Esophagus squamous epithelium (tissue), 5 donors: Measurements from ENCODE around the gene PSMB10. TPM values are rescaled to one million over a fixed set of nuclear protein-coding genes. Genes with fewer than 3 reads are reported as not detected.
"Not testable (repeated sequence)": the region's sequence is repeated elsewhere in the genome, so short reads cannot be mapped to it uniquely, and the experiment has no call there.

Source experiments
- DNase-seq: peaks from one replicate; lab custom pipeline; 2025; lab: John Stamatoyannopoulos, UW
- H3K27ac ChIP-seq, 4 donors: fragments of 200-600 bp; sonication (generic); one replicate each; pipeline ENCODE4 v1.5.1; 2016 to 2019; ENCODE audit warnings: mild to moderate bottlenecking in 1 of 4
- H3K27me3 ChIP-seq, 4 donors: fragments of 200-600 bp; sonication (generic); 1 replicate in 3 of 4; 2 replicates in 1 of 4; pipeline versions ENCODE4 v1.5.1 to v1.6.0; 2017 to 2021; ENCODE audit warnings: antibody characterized with exemption in 1 of 4
- H3K36me3 ChIP-seq, 3 donors: fragments of 200-600 bp; sonication (generic); one replicate each; pipeline ENCODE4 v1.5.1; 2016 to 2019
- H3K4me1 ChIP-seq, 3 donors: fragments of 200-600 bp; sonication (generic); one replicate each; pipeline ENCODE4 v1.5.1; 2017 to 2019
- H3K4me3 ChIP-seq, 4 donors: fragments of 200-600 bp; sonication (generic); 1 replicate in 3 of 4; 2 replicates in 1 of 4; pipeline ENCODE4 v1.5.1; 2016 to 2019; ENCODE audit warnings: mild to moderate bottlenecking in 2 of 4, moderate library complexity in 1 of 4
- H3K9me3 ChIP-seq, 3 donors: fragments of 200-600 bp; sonication (generic); one replicate each; pipeline ENCODE4 v1.5.1; 2016 to 2019
- CTCF ChIP-seq, 6 experiments: fragments of 450-650 bp in 4 of 6; fragments of 200-600 bp in 2 of 6; sonication (generic) in 2 of 6; IDR thresholded peaks; one replicate each; pipeline ENCODE4 v1.5.1; 2016 to 2019; ENCODE audit warnings: antibody characterized with exemption in 6 of 6, mild to moderate bottlenecking in 4 of 6, moderate library complexity in 4 of 6
- POLR2A ChIP-seq, 4 donors: fragments of 450-650 bp; IDR thresholded peaks; one replicate each; pipeline ENCODE4 v1.6.1; 2017; ENCODE audit warnings: antibody characterized with exemption in 4 of 4, mild to moderate bottlenecking in 4 of 4, moderate library complexity in 3 of 4
- WGBS, 2 donors: methylation state at CpG; one replicate each; pipeline ENCODE4 v1.1.5; 2018; 5-methylcytosine and 5-hydroxymethylcytosine counted together
- intact Hi-C: fragments of 100-400 bp; cut with DNase I; formaldehyde crosslinking; loops from one replicate; pipeline ENCODE4 v1.15.0; 2022
- total RNA-seq, 4 donors: library from RNA; depleted of rRNA; stranded (reverse); fragments of >200 nt; gene quantifications; one replicate each; pipeline ENCODE4 v1.1.0, GENCODE V29; 2016
- donor health status: DM: yes; HTN: yes; CAD: no.

PSMB10 gene
- total RNA-seq, 4 donors from 2014 or later, result 20.7 to 28.4 (median 25.3) TPM

DNA sequence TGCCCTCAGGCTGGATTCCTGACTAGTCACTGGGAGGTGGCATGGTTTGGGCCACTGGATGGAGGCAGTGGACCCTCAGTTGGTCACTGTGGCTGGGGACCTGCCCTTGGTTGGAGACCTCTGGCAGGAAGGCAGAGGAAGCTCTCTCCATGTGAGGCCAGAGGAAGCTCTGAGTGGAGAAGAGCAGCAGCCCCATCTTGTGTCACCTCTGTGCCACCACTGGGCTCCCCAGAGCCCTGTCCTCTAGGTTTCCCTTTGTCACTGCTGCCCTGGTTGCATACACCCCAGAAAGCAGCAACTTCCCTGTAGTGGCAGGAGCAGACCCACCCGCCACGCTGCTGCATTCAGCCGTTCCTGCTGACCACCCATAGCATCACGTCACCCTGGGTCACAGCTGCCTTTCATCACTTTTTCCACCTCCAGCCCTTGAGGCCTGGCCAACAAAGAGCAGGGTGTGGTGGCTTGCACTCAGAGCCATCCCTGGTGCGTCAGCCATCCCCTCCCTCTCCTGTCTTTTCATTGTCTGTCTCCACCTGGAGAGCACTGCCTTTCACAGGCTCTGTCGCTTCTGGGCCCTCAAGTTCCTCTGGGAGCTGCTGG lies 16.9 kb downstream of the PSMB10 start:
- peak overlapping the region in 3 of 4 donors; percentile 12 to 34 (median 13) for H3K27ac ChIP-seq
- peaks cover 9 to 82% (median 16%) of the 10 kb centered on the region in 3 donors for H3K4me1 ChIP-seq
- DNase-seq, result no peak
- WGBS, 2 donors, result 75 to 82% methylated on average over 6 of the region's 6 CpGs
- intact Hi-C loops, result loop anchor here (5.0 kb wide), 1 partner anchor 37 kb away; the partner anchor contains the start of gene NRN1L
- TF ChIP-seq POLR2A (IDR thresholded peaks at IDR 0.05) (no peak), CTCF (IDR thresholded peaks at IDR 0.05) (peak in 1 of 6 experiments; percentile 10)
- no peaks in the 10 kb centered on the region for H3K27me3 ChIP-seq
- no peak overlapping the region for H3K4me3 ChIP-seq
- no peaks in the 10 kb centered on the region for H3K9me3 ChIP-seq
- H3K36me3 ChIP-seq, result peaks cover 0 to 65% (median 0%) of the 10 kb centered on the region in 3 donors

- intact Hi-C loops, result no loop called here
- Histone ChIP-seq H3K4me1 (peaks cover 6 to 63% (median 13%) of the 10 kb centered on the region in 3 donors), H3K27ac (peak overlapping the region in 2 of 4 donors; percentile 30 to 60), H3K9me3 (no peaks in the 10 kb centered on the region), H3K27me3 (no peaks in the 10 kb centered on the region), H3K4me3 (no peak overlapping the region), H3K36me3 (peaks cover 0 to 70% (median 0%) of the 10 kb centered on the region in 3 donors)
- TF ChIP-seq CTCF (IDR thresholded peaks at IDR 0.05), result no peak
- DNase-seq, result no peak
- WGBS, 2 donors, result 59 to 61% methylated on average over 4 of the region's 4 CpGs
These were observed 18.8 kb downstream of the PSMB10 start for GRCh38 chr16:67917852-67918236.

GRCh38 chr16:67917140-67917851 lies 19.4 kb downstream of the PSMB10 start:
- no peak for TF ChIP-seq CTCF (IDR thresholded peaks at IDR 0.05)
- TF ChIP-seq POLR2A (IDR thresholded peaks at IDR 0.05), result no peak
- Histone ChIP-seq H3K27ac (peak overlapping the region in 2 of 4 donors; percentile 30 to 60), H3K9me3 (no peaks in the 10 kb centered on the region), H3K27me3 (no peaks in the 10 kb centered on the region), H3K4me1 (peaks cover 6 to 57% (median 8%) of the 10 kb centered on the region in 3 donors), H3K4me3 (no peak overlapping the region), H3K36me3 (peaks cover 0 to 76% (median 0%) of the 10 kb centered on the region in 3 donors)
- WGBS, 2 donors, result 68 to 71% methylated on average over 3 to 4 of the region's 6 CpGs
- intact Hi-C loops, result no loop called here
- DNase-seq, result no peak

DNA sequence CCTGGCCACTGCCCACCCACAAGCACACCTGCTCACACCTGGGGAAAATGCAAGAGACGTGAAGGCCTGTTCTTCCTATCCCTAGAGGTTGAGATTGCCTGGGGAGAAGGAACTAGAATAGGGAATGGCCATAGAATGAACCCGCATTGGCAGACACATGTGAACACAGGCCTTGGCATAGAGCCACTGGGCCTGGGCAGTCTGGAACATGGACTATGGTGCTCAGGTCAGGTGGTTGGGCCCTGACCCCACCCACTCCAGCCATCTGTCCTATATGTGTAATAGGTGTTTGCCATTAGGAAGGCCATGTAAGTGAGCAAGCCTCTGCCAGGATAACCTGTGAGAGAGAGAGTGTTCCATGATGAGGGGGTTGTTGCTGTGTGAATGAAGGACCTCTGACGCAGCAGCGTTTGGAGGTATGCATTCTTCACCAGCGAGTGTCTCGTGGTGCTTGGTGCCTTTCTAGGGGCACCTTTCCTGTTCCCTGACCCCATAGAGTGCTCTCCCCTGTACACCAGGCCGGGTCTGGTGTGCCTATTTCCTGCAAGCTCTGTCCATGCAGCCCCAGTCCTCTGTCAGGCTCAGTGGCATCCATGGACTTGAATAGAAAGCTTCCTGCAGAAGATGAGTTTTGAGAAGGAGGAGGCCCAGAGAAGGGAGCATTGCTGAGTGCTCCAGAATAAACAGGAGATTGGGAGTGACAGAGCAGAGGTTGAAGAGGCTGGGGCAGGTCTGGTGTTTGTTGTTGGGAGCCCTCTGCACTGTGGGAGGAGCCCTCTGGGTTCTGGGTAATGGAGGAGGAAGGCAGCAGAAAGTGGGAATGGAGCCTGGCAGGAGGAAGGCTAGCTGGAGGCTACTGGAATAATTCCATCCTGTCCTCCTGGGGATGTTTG lies 20.6 kb downstream of the PSMB10 start:
- WGBS, 2 donors, result 81 to 86% methylated on average over 6 to 7 of the region's 7 CpGs
- TF ChIP-seq POLR2A (IDR thresholded peaks at IDR 0.05) (no peak), CTCF (IDR thresholded peaks at IDR 0.05) (no peak)
- Histone ChIP-seq H3K27ac (peak overlapping the region in 1 of 4 donors; percentile 13), H3K27me3 (no peaks in the 10 kb centered on the region), H3K36me3 (peaks cover 0 to 88% (median 3%) of the 10 kb centered on the region in 3 donors), H3K4me3 (no peak overlapping the region), H3K9me3 (no peaks in the 10 kb centered on the region), H3K4me1 (peaks cover 5 to 50% (median 6%) of the 10 kb centered on the region in 3 donors)
- intact Hi-C loops, result no loop called here
- no peak for DNase-seq

DNA sequence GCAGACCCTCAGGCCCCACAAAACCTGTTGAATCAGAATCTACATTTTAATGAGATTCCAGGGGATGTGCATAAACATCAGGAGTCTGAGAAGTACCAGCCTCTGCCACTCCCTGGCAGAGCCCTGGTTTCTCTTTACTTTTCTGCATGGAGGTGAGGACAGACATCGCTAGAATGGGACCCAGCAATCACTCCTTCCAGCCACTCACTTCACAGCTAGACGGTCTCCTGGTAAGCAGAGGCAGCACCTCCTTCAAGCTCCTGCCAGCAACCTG lies 21.2 kb downstream of the PSMB10 start:
- H3K27ac ChIP-seq, H3K27me3 ChIP-seq, intact Hi-C loops, H3K4me3 ChIP-seq, DNase-seq, H3K9me3 ChIP-seq: not testable (repeated sequence)
- peaks cover 0 to 94% (median 7%) of the 10 kb centered on the region in 3 donors for H3K36me3 ChIP-seq
- H3K4me1 ChIP-seq, result peaks cover 5 to 53% (median 6%) of the 10 kb centered on the region in 3 donors
- WGBS, 2 donors, result 100% methylated on average over 1 of the region's 2 CpGs; no CpG with 5 or more reads in 1 of the 2 donors
